HG03469 (cell line): ENCODE data around the gene RINT1.
"Not testable (repeated sequence)": the region's sequence is repeated elsewhere in the genome, so short reads cannot be mapped to it uniquely, and the experiment has no call there.

ENCODE experiments used
- ATAC-seq: cut with Tn5 transposase; IDR thresholded peaks from one replicate; pipeline ENCODE4 v1.9.1; 2021; ENCODE audit warnings: mild to moderate bottlenecking, moderate library complexity, moderate number of reproducible peaks; ENCODE audit not compliant: unreplicated experiment

The RINT1 gene

GRCh38 chr7:105596866-105597265, 64.9 kb downstream of the RINT1 start:
- ATAC-seq = no peak

DNA sequence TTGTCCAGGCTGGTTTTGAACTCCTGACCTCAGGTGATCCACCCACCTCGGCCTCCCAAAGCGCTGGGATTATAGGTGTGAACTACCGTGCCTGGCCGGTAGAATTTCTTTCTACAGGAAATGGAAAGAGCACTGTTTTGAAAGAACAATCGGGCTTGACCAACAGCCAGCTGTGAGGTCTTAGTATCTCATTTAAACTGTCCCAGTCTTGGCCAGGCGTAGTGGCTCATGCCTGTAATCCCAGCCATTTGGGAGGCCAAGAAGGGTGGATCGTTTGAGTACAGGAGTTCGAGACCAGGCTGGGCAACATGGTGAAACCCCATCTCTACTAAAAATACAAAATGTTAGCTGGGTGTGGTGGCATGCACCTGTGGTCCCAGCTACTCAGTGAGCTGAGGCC, 67.1 kb downstream of the RINT1 start:
- ATAC-seq = not testable (repeated sequence)

DNA sequence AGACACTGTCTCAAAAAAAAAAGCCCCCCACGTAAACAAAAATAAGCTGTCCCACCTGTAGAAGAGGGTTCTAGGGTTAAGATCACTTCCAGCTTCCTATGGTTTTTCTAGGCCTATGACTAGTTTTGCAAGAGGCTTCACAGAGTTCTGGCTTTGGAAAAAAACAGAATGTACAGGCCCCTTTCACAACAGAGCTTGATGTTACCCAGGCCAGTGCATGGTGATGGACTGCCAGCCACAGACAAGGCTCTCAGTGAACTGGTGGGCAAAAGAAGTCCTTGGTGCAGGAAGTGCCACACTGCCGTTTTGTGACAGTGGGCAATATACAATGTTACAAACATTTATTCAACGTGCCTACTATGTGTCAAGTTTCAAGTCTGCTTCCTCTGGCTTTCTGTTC, 67.5 kb downstream of the RINT1 start:
- no peak for ATAC-seq

- no peak for ATAC-seq
Measured at GRCh38 chr7:105600720-105601550, 68.9 kb downstream of the RINT1 start.

DNA sequence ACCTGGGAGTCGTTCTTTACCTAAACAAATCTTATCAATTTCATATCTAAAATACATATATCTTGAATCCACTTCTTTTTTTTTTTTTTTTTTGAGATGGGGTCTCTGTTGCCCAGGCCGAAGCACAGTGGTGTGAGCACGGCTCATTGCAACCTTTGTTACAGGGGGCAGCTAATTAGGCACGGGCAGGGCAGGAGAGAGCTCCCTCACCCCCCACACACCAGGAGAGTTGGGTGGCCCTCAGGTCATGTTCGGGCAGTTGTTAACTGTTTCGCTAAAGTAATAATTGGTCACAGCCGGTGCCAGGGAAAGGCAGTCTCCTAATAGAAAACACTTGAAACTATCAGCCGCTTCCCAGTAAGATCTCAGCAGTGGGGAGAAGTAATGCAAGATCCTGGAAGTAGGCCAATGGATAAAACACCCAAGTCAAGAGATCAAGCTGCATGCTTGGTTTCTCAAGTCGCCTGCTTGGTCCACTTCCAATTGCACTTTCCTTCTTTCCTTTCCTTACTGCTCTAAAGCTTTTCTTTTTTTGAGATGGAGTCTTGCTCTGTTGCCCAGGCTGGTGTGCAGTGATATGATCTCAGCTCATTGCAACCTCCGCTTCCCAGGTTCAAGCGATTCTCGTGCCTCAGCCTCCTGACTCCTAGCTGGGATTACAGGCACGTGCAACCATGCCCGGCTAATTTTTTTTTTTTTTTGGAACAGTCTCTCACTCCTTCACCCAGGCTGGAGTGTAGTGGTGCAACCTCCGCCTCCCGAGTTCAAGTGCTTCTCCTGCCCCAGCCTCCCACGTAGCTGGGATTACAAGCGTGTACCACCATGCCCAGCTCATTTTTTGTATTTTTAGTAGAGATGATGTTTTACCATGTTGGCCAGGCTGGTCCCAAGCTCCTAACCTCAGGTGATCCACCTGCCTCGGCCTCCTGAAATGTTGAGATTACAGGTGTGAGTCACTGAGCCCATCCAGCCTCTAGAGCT, 70.6 kb downstream of the RINT1 start:
- no peak for ATAC-seq

DNA sequence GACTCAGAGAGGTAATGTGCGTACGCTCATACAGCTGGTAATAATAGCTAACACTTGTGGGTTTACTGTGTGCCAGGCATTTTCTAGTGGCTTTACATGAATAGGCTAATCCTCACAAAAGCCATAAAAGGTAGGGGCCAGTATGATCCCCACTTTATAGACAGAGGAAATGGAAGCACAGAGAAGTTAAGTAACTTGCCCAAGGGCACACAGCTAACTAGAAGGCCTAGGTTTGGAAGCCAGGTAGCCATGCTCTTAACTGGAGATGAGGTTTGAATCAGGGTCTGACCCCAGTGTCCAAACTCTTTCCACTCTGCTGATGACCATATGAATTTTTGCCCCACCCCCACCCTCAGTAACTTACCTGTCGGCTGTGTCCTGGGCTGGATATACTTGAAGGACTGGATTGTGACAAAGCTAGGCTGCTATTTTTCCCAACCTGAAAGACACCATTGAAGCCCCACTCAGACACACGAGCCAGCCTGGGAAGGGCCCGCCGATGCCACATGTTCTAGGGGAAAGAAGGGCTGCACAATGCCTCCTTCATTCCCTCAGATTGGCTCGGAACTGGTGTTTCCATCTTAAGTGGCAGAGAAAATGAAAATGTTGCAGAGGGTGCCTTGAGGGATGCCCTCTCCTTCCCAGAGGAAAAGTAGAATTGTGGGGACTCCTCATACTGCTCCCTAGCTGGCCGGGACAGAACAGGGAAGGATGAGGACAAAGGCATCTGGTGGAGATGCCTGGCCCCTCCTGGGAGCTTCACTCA, 78.3 kb downstream of the RINT1 start:
- ATAC-seq = no peak

GRCh38 chr7:105611856-105612775, 80.1 kb downstream of the RINT1 start:
- ATAC-seq = no peak

DNA sequence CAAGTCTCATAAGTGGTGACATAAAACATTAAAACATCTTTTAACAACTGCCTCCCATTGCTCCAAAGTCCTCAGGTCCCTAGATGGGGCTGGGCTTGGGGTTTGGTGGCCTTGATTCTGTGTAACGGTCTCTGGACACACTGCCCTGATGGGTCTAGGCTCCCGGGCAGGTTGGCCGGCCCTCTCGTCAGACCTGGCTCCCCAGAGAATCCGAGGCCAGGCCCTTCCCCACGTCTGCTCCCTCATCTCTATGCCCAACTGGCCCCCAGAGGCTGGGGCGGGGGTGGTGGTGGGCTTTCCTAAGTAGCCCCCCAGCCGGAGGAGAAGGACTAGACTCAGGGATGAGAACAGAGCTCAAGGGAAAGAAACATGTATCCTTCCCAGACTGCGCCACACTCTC, 80.8 kb downstream of the RINT1 start:
- no peak for ATAC-seq

GRCh38 chr7:105613611-105614330, 81.8 kb downstream of the RINT1 start:
- no peak for ATAC-seq

GRCh38 chr7:105614341-105614840, 82.4 kb downstream of the RINT1 start:
- no peak for ATAC-seq
